Measurements from ENCODE around the gene HTRA3. TPM values are rescaled to one million over a fixed set of nuclear protein-coding genes. Genes with fewer than 3 reads are reported as not detected.
"Not testable (repeated sequence)": the region's sequence is repeated elsewhere in the genome, so short reads cannot be mapped to it uniquely, and the experiment has no call there.

The HTRA3 gene
- total RNA-seq, 8 experiments from 2014 or later: 0.54 to 101 (median 1.8) TPM

- ATAC-seq (replicated peaks in 6 of 8): no peak
- no peaks in the 10 kb centered on the region for H3K4me1 ChIP-seq (replicated peaks in 1 of 2)
- 37 to 100% (median 84%) methylated on average over 1 to 4 of the region's 10 CpGs; no CpG with 5 or more reads in 2 of the 10 experiments for WGBS, 10 experiments
- H3K27ac ChIP-seq: no peak overlapping the region
- H3K4me3 ChIP-seq: no peak overlapping the region
- in situ Hi-C loops (cut with MboI; ENCODE audit: low pct_unique_long_range_greater_than_20kb in 2 of 9, low sequenced_read_pairs in 9 of 9, unreplicated experiment in 9 of 9): no loop called here
Observed at GRCh38 chr4:8341691-8342090, 72.1 kb downstream of the HTRA3 start.

- H3K4me1 ChIP-seq (replicated peaks in 1 of 2): no peaks in the 10 kb centered on the region
- no peak overlapping the region for H3K27ac ChIP-seq
- ATAC-seq (replicated peaks in 6 of 8): peak in 1 of 8 experiments; percentile 56
- 26 to 100% (median 87%) methylated on average over 1 to 7 of the region's 16 CpGs; no CpG with 5 or more reads in 4 of the 10 experiments for WGBS, 10 experiments
- no peak overlapping the region for H3K4me3 ChIP-seq
- in situ Hi-C loops (cut with MboI; ENCODE audit: low pct_unique_long_range_greater_than_20kb in 2 of 9, low sequenced_read_pairs in 9 of 9, unreplicated experiment in 9 of 9): no loop called here
Observed at GRCh38 chr4:8342651-8343261, 73.2 kb downstream of the HTRA3 start.

GRCh38 chr4:8343262-8343966, 73.9 kb downstream of the HTRA3 start:
- no peaks in the 10 kb centered on the region for H3K4me1 ChIP-seq (replicated peaks in 1 of 2)
- no peak overlapping the region for H3K4me3 ChIP-seq
- ATAC-seq (replicated peaks in 6 of 8): no peak
- 20 to 100% (median 80%) methylated on average over 1 to 14 of the region's 28 CpGs; no CpG with 5 or more reads in 4 of the 10 experiments for WGBS, 10 experiments
- in situ Hi-C loops (cut with MboI; ENCODE audit: low pct_unique_long_range_greater_than_20kb in 2 of 9, low sequenced_read_pairs in 9 of 9, unreplicated experiment in 9 of 9): no loop called here
- H3K27ac ChIP-seq: no peak overlapping the region

GRCh38 chr4:8343967-8344331, 74.4 kb downstream of the HTRA3 start:
- Histone ChIP-seq H3K4me1 (replicated peaks in 1 of 2) (no peaks in the 10 kb centered on the region), H3K4me3 (no peak overlapping the region), H3K27ac (no peak overlapping the region)
- WGBS, 10 experiments: 48 to 100% (median 83%) methylated on average over 1 to 4 of the region's 11 CpGs; no CpG with 5 or more reads in 3 of the 10 experiments
- no peak for ATAC-seq (replicated peaks in 6 of 8)
- in situ Hi-C loops (cut with MboI; ENCODE audit: low pct_unique_long_range_greater_than_20kb in 2 of 9, low sequenced_read_pairs in 9 of 9, unreplicated experiment in 9 of 9): no loop called here

GRCh38 chr4:8344377-8344776, 74.8 kb downstream of the HTRA3 start:
- WGBS, 10 experiments: 57 to 100% (median 80%) methylated on average over 1 to 8 of the region's 14 CpGs; no CpG with 5 or more reads in 2 of the 10 experiments
- in situ Hi-C loops (cut with MboI; ENCODE audit: low pct_unique_long_range_greater_than_20kb in 2 of 9, low sequenced_read_pairs in 9 of 9, unreplicated experiment in 9 of 9): no loop called here
- H3K27ac ChIP-seq: no peak overlapping the region
- peak in 1 of 8 experiments; percentile 43 for ATAC-seq (replicated peaks in 6 of 8)
- no peaks in the 10 kb centered on the region for H3K4me1 ChIP-seq (replicated peaks in 1 of 2)
- H3K4me3 ChIP-seq: no peak overlapping the region

- H3K27ac ChIP-seq: no peak overlapping the region
- no peak overlapping the region for H3K4me3 ChIP-seq
- peaks cover 0 to 6% of the 10 kb centered on the region in 2 donors for H3K4me1 ChIP-seq (replicated peaks in 1 of 2)
- in situ Hi-C loops (cut with MboI; ENCODE audit: low pct_unique_long_range_greater_than_20kb in 2 of 9, low sequenced_read_pairs in 9 of 9, unreplicated experiment in 9 of 9): no loop called here
- no peak for ATAC-seq (replicated peaks in 6 of 8)
- WGBS, 10 experiments: 80 to 98% (median 91%) methylated on average over 2 to 14 of the region's 34 CpGs; no CpG with 5 or more reads in 2 of the 10 experiments
Observed at GRCh38 chr4:8345053-8345945, 75.7 kb downstream of the HTRA3 start.

- ATAC-seq (replicated peaks in 6 of 8): no peak
- H3K27ac ChIP-seq: no peak overlapping the region
- whole genome bisulfite sequencing, 10 experiments: 72 to 100% (median 94%) methylated on average over 1 to 13 of the region's 39 CpGs; no CpG with 5 or more reads in 4 of the 10 experiments
- peaks cover 0 to 9% of the 10 kb centered on the region in 2 donors for H3K4me1 ChIP-seq (replicated peaks in 1 of 2)
- in situ Hi-C loops (cut with MboI; ENCODE audit: low pct_unique_long_range_greater_than_20kb in 2 of 9, low sequenced_read_pairs in 9 of 9, unreplicated experiment in 9 of 9): no loop called here
- H3K4me3 ChIP-seq: no peak overlapping the region
Observed at GRCh38 chr4:8345946-8346814, 76.6 kb downstream of the HTRA3 start.

GRCh38 chr4:8346838-8347605, 77.5 kb downstream of the HTRA3 start:
- peaks cover 4 to 16% of the 10 kb centered on the region in 2 donors for H3K4me1 ChIP-seq (replicated peaks in 1 of 2)
- peak in 1 of 8 experiments; percentile 12 for ATAC-seq (replicated peaks in 6 of 8)
- in situ Hi-C loops (cut with MboI; ENCODE audit: low pct_unique_long_range_greater_than_20kb in 2 of 9, low sequenced_read_pairs in 9 of 9, unreplicated experiment in 9 of 9): no loop called here
- H3K27ac ChIP-seq: no peak overlapping the region
- WGBS, 10 experiments: 67 to 100% methylated on average over 1 to 4 of the region's 16 CpGs; no CpG with 5 or more reads in 8 of the 10 experiments
- H3K4me3 ChIP-seq: no peak overlapping the region

- H3K4me1 ChIP-seq (replicated peaks in 1 of 2): peaks cover 7 to 22% of the 10 kb centered on the region in 2 donors
- no peak for ATAC-seq (replicated peaks in 6 of 8)
- no peak overlapping the region for H3K4me3 ChIP-seq
- in situ Hi-C loops (cut with MboI; ENCODE audit: low pct_unique_long_range_greater_than_20kb in 2 of 9, low sequenced_read_pairs in 9 of 9, unreplicated experiment in 9 of 9): no loop called here
- 50 to 100% (median 81%) methylated on average over 1 to 3 of the region's 7 CpGs; no CpG with 5 or more reads in 7 of the 10 experiments for WGBS, 10 experiments
- no peak overlapping the region for H3K27ac ChIP-seq
Observed at GRCh38 chr4:8347660-8348059, 78.1 kb downstream of the HTRA3 start.

GRCh38 chr4:8348071-8348470, 78.5 kb downstream of the HTRA3 start:
- no peak for ATAC-seq (replicated peaks in 6 of 8)
- in situ Hi-C loops (cut with MboI; ENCODE audit: low pct_unique_long_range_greater_than_20kb in 2 of 9, low sequenced_read_pairs in 9 of 9, unreplicated experiment in 9 of 9): no loop called here
- peaks cover 7 to 22% of the 10 kb centered on the region in 2 donors for H3K4me1 ChIP-seq (replicated peaks in 1 of 2)
- H3K27ac ChIP-seq: no peak overlapping the region
- no peak overlapping the region for H3K4me3 ChIP-seq
- 33 to 90% (median 62%) methylated on average over 1 to 3 of the region's 6 CpGs; no CpG with 5 or more reads in 6 of the 10 experiments for WGBS, 10 experiments

GRCh38 chr4:8349236-8349635, 79.7 kb downstream of the HTRA3 start:
- peaks cover 7 to 22% of the 10 kb centered on the region in 2 donors for H3K4me1 ChIP-seq (replicated peaks in 1 of 2)
- 80 to 100% (median 96%) methylated on average over 1 to 4 of the region's 11 CpGs; no CpG with 5 or more reads in 4 of the 10 experiments for WGBS, 10 experiments
- in situ Hi-C loops (cut with MboI; ENCODE audit: low pct_unique_long_range_greater_than_20kb in 2 of 9, low sequenced_read_pairs in 9 of 9, unreplicated experiment in 9 of 9); H3K4me3 ChIP-seq; H3K27ac ChIP-seq; ATAC-seq (replicated peaks in 6 of 8): not testable (repeated sequence)

Measured in motor neuron (in vitro differentiated cells).